ENCODE results near the gene EPN1.

EPN1 gene

GRCh38 chr19:55694241-55694655, 19.2 kb downstream of the EPN1 start:
- H3K36me3 ChIP-seq (ENCODE audit: control insufficient read depth in 2 of 2, insufficient read depth in 2 of 2, low read length in 2 of 2), result peaks cover 58 to 74% of the 10 kb centered on the region in 2 donors
- no peaks in the 10 kb centered on the region for H3K9me3 ChIP-seq (ENCODE audit: control insufficient read depth in 2 of 2, low read length in 2 of 2)
- no peak overlapping the region for H3K4me3 ChIP-seq (ENCODE audit: low read length in 2 of 2)
- H3K27me3 ChIP-seq (ENCODE audit: control insufficient read depth in 2 of 2, insufficient read depth in 2 of 2, low read length in 2 of 2), result no peaks in the 10 kb centered on the region
- H3K27ac ChIP-seq (ENCODE audit: low read depth in 2 of 2, low read length in 2 of 2), result peak overlapping the region; percentile 23 to 27
- H3K9ac ChIP-seq (ENCODE audit: low read depth in 1 of 2, low read length in 2 of 2), result no peak overlapping the region
- peaks cover 6 to 7% of the 10 kb centered on the region in 2 donors for H3K4me1 ChIP-seq (ENCODE audit: control insufficient read depth in 2 of 2, insufficient read depth in 2 of 2, low read length in 2 of 2)

GRCh38 chr19:55694656-55695491, 19.8 kb downstream of the EPN1 start:
- Histone ChIP-seq H3K27me3 (ENCODE audit: control insufficient read depth in 2 of 2, insufficient read depth in 2 of 2, low read length in 2 of 2) (no peaks in the 10 kb centered on the region), H3K36me3 (ENCODE audit: control insufficient read depth in 2 of 2, insufficient read depth in 2 of 2, low read length in 2 of 2) (peaks cover 52 to 72% of the 10 kb centered on the region in 2 donors), H3K4me3 (ENCODE audit: low read length in 2 of 2) (no peak overlapping the region), H3K4me1 (ENCODE audit: control insufficient read depth in 2 of 2, insufficient read depth in 2 of 2, low read length in 2 of 2) (peaks cover under 1% of the 10 kb centered on the region in 2 donors), H3K27ac (ENCODE audit: low read depth in 2 of 2, low read length in 2 of 2) (peak overlapping the region; percentile 23 to 27), H3K9ac (ENCODE audit: low read depth in 1 of 2, low read length in 2 of 2) (no peak overlapping the region), H3K9me3 (ENCODE audit: control insufficient read depth in 2 of 2, low read length in 2 of 2) (no peaks in the 10 kb centered on the region)

- Histone ChIP-seq H3K27ac (ENCODE audit: low read depth in 2 of 2, low read length in 2 of 2) (no peak overlapping the region), H3K4me1 (ENCODE audit: control insufficient read depth in 2 of 2, insufficient read depth in 2 of 2, low read length in 2 of 2) (no peaks in the 10 kb centered on the region), H3K27me3 (ENCODE audit: control insufficient read depth in 2 of 2, insufficient read depth in 2 of 2, low read length in 2 of 2) (no peaks in the 10 kb centered on the region), H3K4me3 (ENCODE audit: low read length in 2 of 2) (no peak overlapping the region), H3K9ac (ENCODE audit: low read depth in 1 of 2, low read length in 2 of 2) (no peak overlapping the region), H3K36me3 (ENCODE audit: control insufficient read depth in 2 of 2, insufficient read depth in 2 of 2, low read length in 2 of 2) (peaks cover 46 to 66% of the 10 kb centered on the region in 2 donors), H3K9me3 (ENCODE audit: control insufficient read depth in 2 of 2, low read length in 2 of 2) (no peaks in the 10 kb centered on the region)
Measured at GRCh38 chr19:55695511-55696290, 20.7 kb downstream of the EPN1 start.

GRCh38 chr19:55696301-55697068, 21.5 kb downstream of the EPN1 start:
- no peak overlapping the region for H3K27ac ChIP-seq (ENCODE audit: low read depth in 2 of 2, low read length in 2 of 2)
- no peak overlapping the region for H3K9ac ChIP-seq (ENCODE audit: low read depth in 1 of 2, low read length in 2 of 2)
- H3K9me3 ChIP-seq (ENCODE audit: control insufficient read depth in 2 of 2, low read length in 2 of 2), result no peaks in the 10 kb centered on the region
- H3K27me3 ChIP-seq (ENCODE audit: control insufficient read depth in 2 of 2, insufficient read depth in 2 of 2, low read length in 2 of 2), result no peaks in the 10 kb centered on the region
- H3K4me1 ChIP-seq (ENCODE audit: control insufficient read depth in 2 of 2, insufficient read depth in 2 of 2, low read length in 2 of 2), result no peaks in the 10 kb centered on the region
- H3K4me3 ChIP-seq (ENCODE audit: low read length in 2 of 2), result no peak overlapping the region
- peaks cover 44 to 64% of the 10 kb centered on the region in 2 donors for H3K36me3 ChIP-seq (ENCODE audit: control insufficient read depth in 2 of 2, insufficient read depth in 2 of 2, low read length in 2 of 2)

- Histone ChIP-seq H3K36me3 (ENCODE audit: control insufficient read depth in 2 of 2, insufficient read depth in 2 of 2, low read length in 2 of 2) (peaks cover 41 to 61% of the 10 kb centered on the region in 2 donors), H3K27me3 (ENCODE audit: control insufficient read depth in 2 of 2, insufficient read depth in 2 of 2, low read length in 2 of 2) (no peaks in the 10 kb centered on the region), H3K9me3 (ENCODE audit: control insufficient read depth in 2 of 2, low read length in 2 of 2) (no peaks in the 10 kb centered on the region), H3K9ac (ENCODE audit: low read depth in 1 of 2, low read length in 2 of 2) (no peak overlapping the region), H3K27ac (ENCODE audit: low read depth in 2 of 2, low read length in 2 of 2) (no peak overlapping the region), H3K4me1 (ENCODE audit: control insufficient read depth in 2 of 2, insufficient read depth in 2 of 2, low read length in 2 of 2) (peaks cover 0 to 1% of the 10 kb centered on the region in 2 donors), H3K4me3 (ENCODE audit: low read length in 2 of 2) (no peak overlapping the region)
Measured at GRCh38 chr19:55697069-55697440, 22.0 kb downstream of the EPN1 start.

- Histone ChIP-seq H3K4me1 (ENCODE audit: control insufficient read depth in 2 of 2, insufficient read depth in 2 of 2, low read length in 2 of 2) (peaks cover 0 to 6% of the 10 kb centered on the region in 2 donors), H3K9me3 (ENCODE audit: control insufficient read depth in 2 of 2, low read length in 2 of 2) (no peaks in the 10 kb centered on the region), H3K27ac (ENCODE audit: low read depth in 2 of 2, low read length in 2 of 2) (no peak overlapping the region), H3K36me3 (ENCODE audit: control insufficient read depth in 2 of 2, insufficient read depth in 2 of 2, low read length in 2 of 2) (peaks cover 39 to 59% of the 10 kb centered on the region in 2 donors), H3K27me3 (ENCODE audit: control insufficient read depth in 2 of 2, insufficient read depth in 2 of 2, low read length in 2 of 2) (no peaks in the 10 kb centered on the region), H3K9ac (ENCODE audit: low read depth in 1 of 2, low read length in 2 of 2) (no peak overlapping the region), H3K4me3 (ENCODE audit: low read length in 2 of 2) (no peak overlapping the region)
Measured at GRCh38 chr19:55697698-55698097, 22.7 kb downstream of the EPN1 start.

GRCh38 chr19:55698256-55698655, 23.2 kb downstream of the EPN1 start:
- H3K9me3 ChIP-seq (ENCODE audit: control insufficient read depth in 2 of 2, low read length in 2 of 2), result no peaks in the 10 kb centered on the region
- H3K4me1 ChIP-seq (ENCODE audit: control insufficient read depth in 2 of 2, insufficient read depth in 2 of 2, low read length in 2 of 2), result peaks cover 3 to 9% of the 10 kb centered on the region in 2 donors
- no peak overlapping the region for H3K27ac ChIP-seq (ENCODE audit: low read depth in 2 of 2, low read length in 2 of 2)
- no peaks in the 10 kb centered on the region for H3K27me3 ChIP-seq (ENCODE audit: control insufficient read depth in 2 of 2, insufficient read depth in 2 of 2, low read length in 2 of 2)
- no peak overlapping the region for H3K9ac ChIP-seq (ENCODE audit: low read depth in 1 of 2, low read length in 2 of 2)
- H3K4me3 ChIP-seq (ENCODE audit: low read length in 2 of 2), result no peak overlapping the region
- peaks cover 34 to 54% of the 10 kb centered on the region in 2 donors for H3K36me3 ChIP-seq (ENCODE audit: control insufficient read depth in 2 of 2, insufficient read depth in 2 of 2, low read length in 2 of 2)

- H3K9ac ChIP-seq (ENCODE audit: low read depth in 1 of 2, low read length in 2 of 2), result no peak overlapping the region
Measured at GRCh38 chr19:55699221-55699620, 24.2 kb downstream of the EPN1 start.

GRCh38 chr19:55700813-55701212, 25.8 kb downstream of the EPN1 start:
- Histone ChIP-seq H3K36me3 (ENCODE audit: control insufficient read depth in 2 of 2, insufficient read depth in 2 of 2, low read length in 2 of 2) (peaks cover 23 to 42% of the 10 kb centered on the region in 2 donors), H3K9ac (ENCODE audit: low read depth in 1 of 2, low read length in 2 of 2) (no peak overlapping the region), H3K27ac (ENCODE audit: low read depth in 2 of 2, low read length in 2 of 2) (no peak overlapping the region), H3K4me3 (ENCODE audit: low read length in 2 of 2) (no peak overlapping the region), H3K9me3 (ENCODE audit: control insufficient read depth in 2 of 2, low read length in 2 of 2) (no peaks in the 10 kb centered on the region), H3K27me3 (ENCODE audit: control insufficient read depth in 2 of 2, insufficient read depth in 2 of 2, low read length in 2 of 2) (no peaks in the 10 kb centered on the region), H3K4me1 (ENCODE audit: control insufficient read depth in 2 of 2, insufficient read depth in 2 of 2, low read length in 2 of 2) (peaks cover 7 to 9% of the 10 kb centered on the region in 2 donors)

More at GRCh38 chr19:55699221-55699620, 24.2 kb downstream of the EPN1 start:
- Histone ChIP-seq H3K36me3 (ENCODE audit: control insufficient read depth in 2 of 2, insufficient read depth in 2 of 2, low read length in 2 of 2) (peaks cover 31 to 47% of the 10 kb centered on the region in 2 donors), H3K27ac (ENCODE audit: low read depth in 2 of 2, low read length in 2 of 2) (no peak overlapping the region), H3K4me3 (ENCODE audit: low read length in 2 of 2) (no peak overlapping the region), H3K4me1 (ENCODE audit: control insufficient read depth in 2 of 2, insufficient read depth in 2 of 2, low read length in 2 of 2) (peaks cover 7 to 9% of the 10 kb centered on the region in 2 donors), H3K27me3 (ENCODE audit: control insufficient read depth in 2 of 2, insufficient read depth in 2 of 2, low read length in 2 of 2) (no peaks in the 10 kb centered on the region), H3K9me3 (ENCODE audit: control insufficient read depth in 2 of 2, low read length in 2 of 2) (no peaks in the 10 kb centered on the region)
